ENCODE results near the gene ZNF593. TPM values are rescaled to one million over a fixed set of nuclear protein-coding genes. Genes with fewer than 3 reads are reported as not detected.

The ZNF593 gene
- total and polyA plus RNA-seq, 2 donors (not counting 1 experiment from before 2014, with no cell fraction given): 10.7 to 60.0 TPM

- H3K27ac ChIP-seq (ENCODE audit: low read length in 2 of 2): no peak overlapping the region
- no peaks in the 10 kb centered on the region for H3K4me1 Mint-ChIP-seq
- ChIA-PET POLR2A (no interaction called here), CTCF (interaction anchor here (0.7 to 1.5 kb wide), 2 partner anchors 52 to 238 kb away, joined by 3 read pairs; partner anchors contain the start of gene CEP85)
- no peaks in the 10 kb centered on the region for H3K9me3 Mint-ChIP-seq (ENCODE audit: insufficient read depth)
- WGBS (ENCODE audit: insufficient coverage): 80% methylated on average over 8 of the region's 9 CpGs
- no peak for DNase-seq
- H3K4me2 ChIP-seq (replicated peaks; ENCODE audit: low read depth, low read length, poor library complexity, severe bottlenecking): no peak overlapping the region
- H3K4me3 Mint-ChIP-seq: no peak overlapping the region
- H3K27me3 ChIP-seq (replicated peaks in 1 of 4; ENCODE audit: control extremely low read depth in 1 of 4, control insufficient read depth in 3 of 4, insufficient read depth in 4 of 4, low read length in 3 of 4): no peaks in the 10 kb centered on the region
- no peak overlapping the region for H3K4me3 ChIP-seq (ENCODE audit: control extremely low read depth in 1 of 5, extremely low read depth in 1 of 5, insufficient read depth in 1 of 5, low read depth in 2 of 5, low read length in 4 of 5)
- H3K79me2 ChIP-seq (ENCODE audit: control insufficient read depth, insufficient read depth, low read length): no peaks in the 10 kb centered on the region
- H4K20me1 ChIP-seq (ENCODE audit: control insufficient read depth, insufficient read depth, low read length, poor library complexity, severe bottlenecking): no peaks in the 10 kb centered on the region
- H3K9me3 ChIP-seq (ENCODE audit: control extremely low read depth in 1 of 3, control insufficient read depth in 2 of 3, insufficient read depth in 1 of 3, low read length in 2 of 3): no peaks in the 10 kb centered on the region
- H3K27ac Mint-ChIP-seq: no peak overlapping the region
- no peak overlapping the region for H2AFZ ChIP-seq (ENCODE audit: insufficient read depth, low read depth, low read length, poor library complexity, severe bottlenecking)
- H3K27me3 Mint-ChIP-seq: no peaks in the 10 kb centered on the region
- TF ChIP-seq CTCF (IDR thresholded peaks at IDR 0.05) (no peak), EZH2 (IDR thresholded peaks at IDR 0.05; ENCODE audit: borderline replicate concordance, insufficient read depth, low read depth, low read length, poor library complexity, severe bottlenecking) (no peak)
- intact Hi-C loops (cut with micrococcal nuclease): no loop called here
- no peak overlapping the region for H3K9ac ChIP-seq (ENCODE audit: low read length)
- no peak for ATAC-seq (ENCODE audit: low read depth)
- H3K4me1 ChIP-seq (ENCODE audit: control insufficient read depth in 2 of 2, insufficient read depth in 2 of 2, low read length in 2 of 2): no peaks in the 10 kb centered on the region
- H3K36me3 ChIP-seq (replicated peaks in 1 of 2; ENCODE audit: control extremely low read depth in 1 of 2, control insufficient read depth in 1 of 2, extremely low read depth in 1 of 2, insufficient read depth in 2 of 2, low read length in 1 of 2): no peaks in the 10 kb centered on the region
Measured at GRCh38 chr1:26181586-26182382, 12.1 kb downstream of the ZNF593 start.

- Histone ChIP-seq H3K9me3 (ENCODE audit: control extremely low read depth in 1 of 3, control insufficient read depth in 2 of 3, insufficient read depth in 1 of 3, low read length in 2 of 3) (no peaks in the 10 kb centered on the region), H3K27me3 (replicated peaks in 1 of 4; ENCODE audit: control extremely low read depth in 1 of 4, control insufficient read depth in 3 of 4, insufficient read depth in 4 of 4, low read length in 3 of 4) (no peaks in the 10 kb centered on the region), H3K27ac (ENCODE audit: low read length in 2 of 2) (no peak overlapping the region), H3K4me1 (ENCODE audit: control insufficient read depth in 2 of 2, insufficient read depth in 2 of 2, low read length in 2 of 2) (no peaks in the 10 kb centered on the region), H4K20me1 (ENCODE audit: control insufficient read depth, insufficient read depth, low read length, poor library complexity, severe bottlenecking) (no peaks in the 10 kb centered on the region), H3K9ac (ENCODE audit: low read length) (no peak overlapping the region), H3K79me2 (ENCODE audit: control insufficient read depth, insufficient read depth, low read length) (no peaks in the 10 kb centered on the region), H3K36me3 (replicated peaks in 1 of 2; ENCODE audit: control extremely low read depth in 1 of 2, control insufficient read depth in 1 of 2, extremely low read depth in 1 of 2, insufficient read depth in 2 of 2, low read length in 1 of 2) (no peaks in the 10 kb centered on the region), H2AFZ (ENCODE audit: insufficient read depth, low read depth, low read length, poor library complexity, severe bottlenecking) (no peak overlapping the region), H3K4me3 (ENCODE audit: control extremely low read depth in 1 of 5, extremely low read depth in 1 of 5, insufficient read depth in 1 of 5, low read depth in 2 of 5, low read length in 4 of 5) (no peak overlapping the region), H3K4me2 (replicated peaks; ENCODE audit: low read depth, low read length, poor library complexity, severe bottlenecking) (no peak overlapping the region)
- ChIA-PET CTCF (interaction anchor here (2.2 kb wide), 1 partner anchor 13 kb away, joined by 9 read pairs; the partner anchor contains the start of gene ZNF593), POLR2A (no interaction called here)
- intact Hi-C loops (cut with micrococcal nuclease): no loop called here
- DNase-seq (no peak), ATAC-seq (ENCODE audit: low read depth) (no peak)
- H3K4me1 Mint-ChIP-seq: no peaks in the 10 kb centered on the region
- no peaks in the 10 kb centered on the region for H3K9me3 Mint-ChIP-seq (ENCODE audit: insufficient read depth)
- TF ChIP-seq EZH2 (IDR thresholded peaks at IDR 0.05; ENCODE audit: borderline replicate concordance, insufficient read depth, low read depth, low read length, poor library complexity, severe bottlenecking) (no peak), CTCF (IDR thresholded peaks at IDR 0.05) (no peak)
- no peaks in the 10 kb centered on the region for H3K27me3 Mint-ChIP-seq
- no peak overlapping the region for H3K4me3 Mint-ChIP-seq
- 95% methylated on average over 7 of the region's 7 CpGs for WGBS (ENCODE audit: insufficient coverage)
- H3K27ac Mint-ChIP-seq: no peak overlapping the region
Measured at GRCh38 chr1:26182383-26182696, 12.6 kb downstream of the ZNF593 start.
